Measurements from ENCODE around the gene PPP1R9A.

Gene PPP1R9A

DNA sequence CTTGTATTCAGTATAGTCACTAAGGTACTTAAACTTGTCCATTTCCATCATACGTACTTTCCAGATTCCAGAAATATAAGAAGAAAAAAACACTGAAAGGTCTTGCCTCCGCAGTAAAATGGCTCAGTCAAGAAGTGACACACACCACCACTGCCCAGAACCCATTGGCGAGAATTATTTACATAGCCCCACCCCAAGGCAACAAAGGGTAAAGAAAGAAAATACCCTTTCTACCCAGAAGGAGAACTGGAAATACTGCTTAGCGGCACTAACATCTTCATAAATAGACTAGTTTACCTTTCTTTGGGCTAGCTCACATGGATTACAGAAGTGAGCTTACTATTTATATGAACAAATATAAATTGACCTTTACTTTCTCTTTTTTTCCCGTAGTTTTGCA, 194.0 kb downstream of the PPP1R9A start:
- no peak for DNase-seq

GRCh38 chr7:95102662-95103061, 195.3 kb downstream of the PPP1R9A start:
- no peak for DNase-seq

DNA sequence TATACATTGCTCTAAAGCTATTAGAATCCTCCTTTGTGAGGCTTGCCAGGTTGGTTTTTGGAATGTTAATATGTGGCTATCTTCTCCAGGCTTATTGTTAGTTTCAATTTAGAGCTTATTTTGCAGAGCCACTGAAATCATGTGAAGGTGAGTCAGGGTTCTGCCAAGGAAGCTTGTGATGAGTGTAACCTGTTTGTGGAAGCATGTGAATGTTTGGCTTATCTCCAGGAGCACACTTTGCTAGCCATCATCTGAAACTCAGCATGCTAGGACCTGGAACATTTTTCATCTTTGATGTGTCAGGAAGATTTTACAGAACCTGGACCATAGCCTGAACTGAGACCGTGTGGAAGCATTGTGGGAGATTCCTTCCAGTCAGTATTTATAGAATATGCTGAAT, 197.3 kb downstream of the PPP1R9A start:
- no peak for DNase-seq

DNA sequence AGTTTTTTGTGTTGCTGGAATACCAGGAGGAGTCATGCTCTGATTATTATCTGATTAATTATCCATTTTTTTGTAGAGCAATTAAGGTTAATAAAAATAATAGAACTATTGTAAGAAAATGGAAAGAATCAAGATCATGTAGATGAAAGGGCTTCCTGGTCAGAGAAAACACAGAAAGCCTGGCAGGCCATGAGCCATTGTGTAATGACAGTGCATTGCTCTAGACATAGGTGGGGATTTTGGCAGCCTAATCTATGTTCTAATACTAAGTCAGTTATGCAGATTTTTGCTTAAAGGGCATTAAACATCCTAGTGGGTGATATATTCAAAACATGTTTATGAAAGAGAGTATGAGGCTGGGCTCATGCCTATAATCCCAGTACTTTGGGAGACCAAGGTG, 198.2 kb downstream of the PPP1R9A start:
- no peak for DNase-seq

GRCh38 chr7:95106401-95106800, 199.0 kb downstream of the PPP1R9A start:
- DNase-seq, result no peak

GRCh38 chr7:95110707-95111106, 203.3 kb downstream of the PPP1R9A start:
- DNase-seq, result no peak

- DNase-seq, result no peak
Measured at GRCh38 chr7:95113590-95113989, 206.2 kb downstream of the PPP1R9A start.

DNA sequence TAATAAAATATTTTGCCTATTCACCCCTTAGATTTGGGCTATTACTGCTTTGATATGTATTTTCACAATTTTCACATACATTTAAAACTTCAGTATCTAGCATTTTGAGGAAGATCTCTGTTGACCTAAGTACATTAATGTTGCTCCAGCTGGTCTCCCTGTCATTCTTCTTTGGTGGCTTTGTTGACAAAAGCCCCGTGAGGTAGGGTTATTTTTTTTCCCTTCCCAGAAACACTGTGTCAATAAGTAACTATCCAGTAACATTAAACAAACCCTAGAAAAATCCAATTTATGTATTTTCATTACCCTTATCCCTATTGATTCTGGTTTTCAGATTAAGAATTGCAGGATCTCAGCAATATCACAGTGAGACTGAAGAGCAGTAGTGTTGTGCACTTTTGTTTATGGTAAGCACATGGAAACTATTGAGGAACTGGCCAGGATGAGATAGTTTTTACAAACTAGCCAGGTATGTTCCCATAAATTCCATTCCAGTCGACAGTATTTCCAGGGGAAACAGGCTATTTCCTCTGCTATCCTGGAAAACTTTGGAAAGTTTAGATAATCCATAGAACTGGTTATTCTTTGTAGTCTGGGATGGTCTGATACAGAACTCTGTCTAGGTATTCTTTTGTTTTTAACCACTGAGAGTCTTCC, 218.8 kb downstream of the PPP1R9A start:
- DNase-seq, result no peak

DNA sequence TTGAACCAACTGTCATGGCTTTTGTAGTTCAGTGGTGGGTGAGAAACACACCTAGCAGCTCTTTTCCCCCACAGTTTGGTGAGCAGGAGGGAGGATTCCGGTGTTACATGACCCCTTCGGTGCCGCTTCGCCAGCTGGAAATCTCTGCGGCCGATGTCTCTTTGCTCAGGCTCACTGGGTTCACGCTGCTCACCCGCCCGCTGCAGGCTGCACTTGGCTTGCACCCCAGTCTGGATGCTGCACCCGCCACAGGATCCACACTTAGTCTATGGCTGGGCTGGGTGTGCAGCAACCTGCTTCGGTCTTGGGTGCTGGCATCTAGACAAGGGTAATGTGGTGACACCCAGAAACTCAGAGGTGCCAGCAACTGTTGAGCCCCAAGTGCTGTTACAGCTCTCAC, 225.1 kb downstream of the PPP1R9A start:
- no peak for DNase-seq

GRCh38 chr7:95139922-95140321, 232.5 kb downstream of the PPP1R9A start:
- DNase-seq, result no peak

GRCh38 chr7:95141755-95142154, 234.4 kb downstream of the PPP1R9A start:
- DNase-seq, result no peak

- no peak for DNase-seq
Measured at GRCh38 chr7:95144256-95144655, 236.9 kb downstream of the PPP1R9A start.

DNA sequence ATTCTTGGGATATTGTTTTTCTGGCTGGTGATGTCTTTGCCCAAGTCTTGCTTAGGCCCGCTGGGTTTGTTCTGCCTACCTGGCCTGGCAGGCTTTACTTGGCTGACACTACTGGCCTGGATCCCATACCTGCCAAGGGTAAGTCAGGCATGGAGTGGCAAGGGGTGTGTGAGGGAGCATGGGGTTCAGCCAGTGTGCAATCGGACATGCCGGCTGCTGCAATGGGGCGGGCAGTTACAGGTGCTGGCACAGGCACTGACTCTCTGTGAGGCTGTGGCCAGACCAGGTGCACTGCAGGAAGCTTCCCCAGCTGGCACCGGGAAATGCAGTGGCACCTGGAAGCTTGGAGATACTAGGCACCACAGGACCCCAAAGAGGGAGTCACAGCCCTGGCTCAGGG, 248.6 kb downstream of the PPP1R9A start:
- DNase-seq, result no peak

DNA sequence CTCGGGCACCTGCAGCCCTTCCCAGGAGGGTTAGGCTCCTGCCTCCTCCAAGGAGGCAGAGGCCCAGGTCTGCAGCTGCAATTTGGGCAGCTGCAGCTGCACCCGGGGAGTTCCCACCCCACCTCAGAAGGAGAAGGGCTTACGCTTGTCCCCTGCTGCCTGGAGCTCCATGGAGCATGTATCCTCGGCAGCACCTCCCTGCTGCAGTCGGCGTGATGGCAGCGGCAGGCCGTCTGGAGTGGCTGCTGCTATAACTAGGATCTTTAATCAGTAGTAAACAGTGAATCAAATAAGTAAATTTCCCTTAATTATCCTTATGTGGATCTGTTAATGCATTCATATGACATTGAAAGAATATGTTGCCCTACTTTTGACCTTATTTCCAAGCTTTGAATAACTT, 250.0 kb downstream of the PPP1R9A start:
- no peak for DNase-seq

DNA sequence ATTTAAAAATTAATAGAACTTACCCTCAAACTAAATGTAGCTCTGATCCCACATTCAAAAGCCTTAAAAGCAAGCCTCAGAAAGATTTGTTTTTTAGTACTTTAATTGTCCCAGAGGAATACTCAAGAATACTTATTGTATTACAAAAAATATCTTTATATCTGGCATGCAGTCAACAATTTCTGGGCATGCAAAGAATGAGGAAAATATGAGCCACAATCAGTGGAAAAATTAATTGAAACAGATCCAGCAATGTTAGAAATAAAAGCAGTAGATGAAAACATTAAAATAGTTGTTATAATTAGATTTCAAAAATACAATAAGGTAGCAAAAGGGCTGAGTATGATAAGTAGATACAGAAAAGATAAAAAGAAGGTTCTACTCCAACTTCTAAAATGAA, 262.3 kb downstream of the PPP1R9A start:
- no peak for DNase-seq

GRCh38 chr7:95172420-95172819, 265.0 kb downstream of the PPP1R9A start:
- DNase-seq, result no peak

DNA sequence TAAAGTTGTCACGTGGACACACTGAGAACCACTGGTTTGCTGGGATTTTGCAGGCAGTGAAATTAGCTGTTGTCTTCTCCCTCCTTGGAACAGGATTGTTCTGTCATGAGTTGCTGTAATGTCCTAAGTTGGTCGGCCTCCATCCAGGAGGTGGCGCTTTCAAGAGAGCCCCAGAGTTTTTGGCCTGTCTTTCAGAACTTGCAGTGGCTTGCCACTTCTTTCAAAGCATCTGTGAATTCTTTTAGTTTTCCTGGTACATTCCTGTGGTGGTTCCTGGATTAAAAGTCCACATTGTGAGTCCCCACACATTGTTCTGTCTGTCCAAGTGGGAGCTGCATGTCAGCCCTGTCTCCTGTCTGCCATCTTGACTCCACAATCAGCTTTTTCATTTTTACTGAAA, 283.1 kb downstream of the PPP1R9A start:
- DNase-seq, result no peak

- no peak for DNase-seq
Measured at GRCh38 chr7:95191795-95192194, 284.4 kb downstream of the PPP1R9A start.

GRCh38 chr7:95198863-95199262, 291.5 kb downstream of the PPP1R9A start:
- DNase-seq, result no peak

DNA sequence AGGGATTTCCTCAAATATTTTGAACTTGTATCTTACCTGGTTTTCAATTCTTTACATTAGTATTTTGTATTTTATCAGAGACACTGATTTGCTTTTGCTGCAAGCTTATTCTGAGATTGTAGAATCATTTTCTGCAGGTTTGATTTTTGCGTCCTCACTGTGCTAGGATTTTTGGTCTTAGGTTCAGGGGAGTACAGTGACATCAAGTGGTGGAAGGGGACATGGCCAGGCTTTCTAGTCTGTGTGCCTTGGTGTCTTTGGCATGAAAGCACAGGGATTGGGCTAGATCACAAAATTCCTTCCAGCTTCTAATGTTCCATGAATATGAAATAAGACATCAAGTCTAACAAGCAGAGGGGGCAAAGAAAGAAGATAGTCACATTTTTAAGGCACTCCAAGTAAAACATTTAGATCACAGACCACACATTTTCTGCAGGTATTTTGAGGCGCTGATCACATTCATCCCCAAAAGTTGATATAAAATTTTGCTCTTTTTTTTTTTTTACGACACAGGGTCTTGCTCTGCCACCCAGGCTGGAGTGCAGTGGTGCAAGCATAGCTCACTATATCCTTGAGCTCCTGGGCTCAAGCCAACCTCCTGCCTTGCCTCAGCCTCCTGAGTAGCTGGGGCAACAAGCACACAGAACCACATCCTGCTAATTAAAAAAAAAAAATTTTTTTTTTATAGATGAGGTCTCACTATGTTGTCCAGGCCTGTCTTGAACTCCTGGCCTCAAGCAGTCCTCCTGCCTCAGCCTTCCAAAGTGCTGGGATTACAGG, 292.6 kb downstream of the PPP1R9A start:
- DNase-seq, result no peak

DNA sequence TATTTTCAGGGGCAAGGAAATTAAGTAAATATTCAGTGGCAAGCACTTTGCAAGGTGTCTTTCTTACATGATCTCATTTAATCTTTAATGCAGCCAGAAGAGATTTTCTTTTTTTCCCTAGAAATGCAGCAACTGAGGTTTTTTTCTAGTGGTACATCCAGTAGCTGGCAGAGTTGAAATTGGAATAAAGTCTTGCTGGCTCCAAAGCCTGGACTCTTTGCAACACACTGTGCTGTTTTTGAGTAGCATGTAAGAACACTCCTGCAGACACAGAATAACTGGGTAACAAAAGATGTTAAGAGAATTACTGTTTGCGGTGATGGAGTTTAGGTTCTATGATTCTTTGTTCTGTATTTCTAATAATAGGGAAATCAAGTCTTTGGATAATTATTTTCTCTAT, 293.3 kb downstream of the PPP1R9A start:
- no peak for DNase-seq

DNA sequence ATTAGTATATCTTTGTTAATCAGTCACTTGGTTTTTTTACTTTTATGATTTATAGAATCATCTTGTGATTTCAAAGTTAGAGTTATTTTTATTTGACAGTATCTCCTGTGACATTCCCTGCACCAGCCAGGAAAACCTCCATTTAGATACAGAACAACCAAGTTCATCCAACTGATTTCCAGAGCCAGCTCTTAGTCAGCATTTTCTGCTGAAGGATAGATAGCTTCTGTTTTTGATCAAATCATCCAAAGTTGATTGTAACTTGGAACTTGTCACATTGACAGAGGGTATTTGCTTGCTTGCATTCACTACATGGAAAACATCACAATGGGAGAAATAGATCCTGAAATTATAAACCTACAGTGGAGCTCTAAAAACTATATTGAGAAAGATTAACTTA, 294.3 kb downstream of the PPP1R9A start:
- no peak for DNase-seq

DNA sequence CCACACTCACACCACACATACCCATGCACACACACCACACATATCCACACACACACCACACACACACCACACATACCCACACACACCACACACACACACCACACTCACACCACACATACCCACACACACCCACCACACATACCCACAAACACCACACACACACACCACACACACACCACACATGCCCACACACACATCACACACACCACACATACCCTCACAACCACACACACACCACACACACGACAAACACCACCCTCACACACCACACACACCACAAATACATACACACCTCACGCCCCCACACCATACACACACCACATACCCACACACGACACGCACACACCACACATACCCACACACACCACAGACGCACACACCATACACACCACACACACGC, 297.2 kb downstream of the PPP1R9A start:
- DNase-seq, result no peak

- DNase-seq, result no peak
Measured at GRCh38 chr7:95205665-95206225, 298.4 kb downstream of the PPP1R9A start.

All from activated gamma-delta T cell (primary cell).